Activated T-cell treated with anti-CD3 and anti-CD28 coated beads, Interleukin-2, amount 50 U/mL, for 48 hours (primary cell): ENCODE data around the gene TET3.
A peak's percentile ranks its signal among the peaks of the same experiment; 100 is the strongest.

Experiments
- DNase-seq, 2 experiments: peaks; one replicate each; pipeline ENCODE4 v3.0.0-alpha.2; 2020

The TET3 gene

GRCh38 chr2:73987948-73988700 lies 3.4 kb downstream of the TET3 start:
- DNase-seq: no peak

- no peak for DNase-seq
These were observed 5.3 kb downstream of the TET3 start for GRCh38 chr2:73989972-73990371.

- no peak for DNase-seq
These were observed 5.8 kb downstream of the TET3 start for GRCh38 chr2:73990531-73990930.

GRCh38 chr2:73992036-73992435 lies 7.3 kb downstream of the TET3 start:
- no peak for DNase-seq

GRCh38 chr2:73993376-73993775 lies 8.7 kb downstream of the TET3 start:
- no peak for DNase-seq

- DNase-seq: no peak
These were observed 9.1 kb downstream of the TET3 start for GRCh38 chr2:73993778-73994177.

- DNase-seq: no peak
These were observed 9.6 kb downstream of the TET3 start for GRCh38 chr2:73994178-73994831.

- no peak for DNase-seq
These were observed 11.1 kb downstream of the TET3 start for GRCh38 chr2:73995810-73996209.

- DNase-seq: no peak
These were observed 13.1 kb downstream of the TET3 start for GRCh38 chr2:73997813-73998212.

- no peak for DNase-seq
These were observed 13.7 kb downstream of the TET3 start for GRCh38 chr2:73998451-73998850.

GRCh38 chr2:73998933-73999332 lies 14.2 kb downstream of the TET3 start:
- no peak for DNase-seq

GRCh38 chr2:73999881-74000597 lies 15.3 kb downstream of the TET3 start:
- no peak for DNase-seq

- DNase-seq: no peak
These were observed 16.0 kb downstream of the TET3 start for GRCh38 chr2:74000666-74001065.

GRCh38 chr2:74001121-74001520 lies 16.4 kb downstream of the TET3 start:
- DNase-seq: no peak

GRCh38 chr2:74001781-74002504 lies 17.2 kb downstream of the TET3 start:
- DNase-seq: no peak

- peak; percentile 80 to 87 for DNase-seq
These were observed 18.1 kb downstream of the TET3 start for GRCh38 chr2:74002505-74003421.

- peak in 1 of 2 experiments; percentile 16 for DNase-seq
These were observed 18.9 kb downstream of the TET3 start for GRCh38 chr2:74003494-74004211.

GRCh38 chr2:74004212-74005182 lies 19.8 kb downstream of the TET3 start:
- no peak for DNase-seq

- no peak for DNase-seq
These were observed 21.1 kb downstream of the TET3 start for GRCh38 chr2:74005786-74006185.

- peak in 1 of 2 experiments; percentile 10 for DNase-seq
These were observed 21.7 kb downstream of the TET3 start for GRCh38 chr2:74006459-74006858.
